Thoracic aorta (tissue), 2 donors: ENCODE results near the gene EXOC4. TPM values are rescaled to one million over a fixed set of nuclear protein-coding genes. Genes with fewer than 3 reads are reported as not detected.

Source experiments
- ATAC-seq: fragments of 150-250 bp; one replicate; pipeline ENCODE4 v1.8.0; 2017; ENCODE audit warnings: low read depth; ENCODE audit not compliant: insufficient number of reproducible peaks, low FRiP score
- DNase-seq: peaks from one replicate; pipeline ENCODE4 v3.0.0-alpha.2; 2020; ENCODE audit warnings: low spot score
- H3K27ac ChIP-seq, 2 donors: fragments of 200-600 bp; sonication (generic); 1 replicate in 1 of 2; 2 replicates in 1 of 2; pipeline ENCODE4 v1.5.1; 2016; ENCODE audit warnings: mild to moderate bottlenecking in 2 of 2, moderate library complexity in 2 of 2
- H3K27me3 ChIP-seq: fragments of 200-600 bp; sonication (generic); replicated peaks from 2 replicates; pipeline ENCODE4 v1.6.0; 2016; ENCODE audit warnings: mild to moderate bottlenecking; ENCODE audit not compliant: insufficient read depth
- H3K36me3 ChIP-seq: fragments of 200-600 bp; sonication (generic); one replicate; pipeline ENCODE4 v1.5.1; 2016
- H3K4me1 ChIP-seq, 2 donors: fragments of 200-600 bp; sonication (generic); 1 replicate in 1 of 2; 2 replicates in 1 of 2; pipeline versions ENCODE4 v1.5.1 to v1.6.0; 2016; ENCODE audit warnings: low read depth in 2 of 2, mild to moderate bottlenecking in 1 of 2; ENCODE audit not compliant: control insufficient read depth in 1 of 2
- H3K4me3 ChIP-seq: fragments of 200-600 bp; sonication (generic); 2 replicates; pipeline ENCODE4 v1.5.1; 2016; ENCODE audit warnings: mild to moderate bottlenecking
- H3K9me3 ChIP-seq: fragments of 200-600 bp; sonication (generic); 2 replicates; pipeline ENCODE4 v1.5.1; 2016
- CTCF ChIP-seq: fragments of 200-600 bp; sonication (generic); IDR thresholded peaks from one replicate; pipeline ENCODE4 v1.5.1; 2019; ENCODE audit warnings: antibody characterized with exemption
- total RNA-seq, 2 donors: library from RNA; depleted of rRNA; stranded (reverse); fragments of >200 nt; gene quantifications; one replicate each; pipeline versions ENCODE4 v1.1.0 to v1.2.3, GENCODE V29; 2016

EXOC4 gene
- total RNA-seq, 2 donors from 2014 or later = 65.3 to 72.8 TPM

- TF ChIP-seq CTCF = no peak
- no peak for ATAC-seq
Observed at GRCh38 chr7:133828906-133829305, 576.0 kb downstream of the EXOC4 start.

GRCh38 chr7:133829336-133829897 is 576.5 kb downstream of the EXOC4 start:
- DNase-seq (no peak), ATAC-seq (no peak)
- no peaks in the 10 kb centered on the region for H3K4me1 ChIP-seq
- H3K27ac ChIP-seq = no peak overlapping the region
- H3K27me3 ChIP-seq = no peaks in the 10 kb centered on the region
- H3K36me3 ChIP-seq = no peaks in the 10 kb centered on the region
- no peaks in the 10 kb centered on the region for H3K9me3 ChIP-seq
- no peak overlapping the region for H3K4me3 ChIP-seq
- TF ChIP-seq CTCF = no peak

More at GRCh38 chr7:133828906-133829305, 576.0 kb downstream of the EXOC4 start:
- Histone ChIP-seq H3K9me3 (no peaks in the 10 kb centered on the region), H3K27me3 (no peaks in the 10 kb centered on the region), H3K36me3 (no peaks in the 10 kb centered on the region), H3K27ac (no peak overlapping the region), H3K4me1 (no peaks in the 10 kb centered on the region), H3K4me3 (no peak overlapping the region)
- no peak for DNase-seq

- DNase-seq = no peak
- Histone ChIP-seq H3K27me3 (no peaks in the 10 kb centered on the region), H3K9me3 (no peaks in the 10 kb centered on the region), H3K4me1 (no peaks in the 10 kb centered on the region), H3K36me3 (no peaks in the 10 kb centered on the region), H3K4me3 (no peak overlapping the region), H3K27ac (no peak overlapping the region)
- ATAC-seq = no peak
- TF ChIP-seq CTCF = no peak
Observed at GRCh38 chr7:133830081-133830480, 577.2 kb downstream of the EXOC4 start.

- DNase-seq = no peak
- no peak for ATAC-seq
- H3K9me3 ChIP-seq = no peaks in the 10 kb centered on the region
- no peaks in the 10 kb centered on the region for H3K36me3 ChIP-seq
- H3K4me3 ChIP-seq = no peak overlapping the region
- H3K27ac ChIP-seq = no peak overlapping the region
- H3K27me3 ChIP-seq = no peaks in the 10 kb centered on the region
- no peak for TF ChIP-seq CTCF
- H3K4me1 ChIP-seq = no peaks in the 10 kb centered on the region
Observed at GRCh38 chr7:133836666-133837065, 583.8 kb downstream of the EXOC4 start.

- Histone ChIP-seq H3K27me3 (no peaks in the 10 kb centered on the region), H3K27ac (no peak overlapping the region), H3K4me1 (no peaks in the 10 kb centered on the region), H3K36me3 (no peaks in the 10 kb centered on the region), H3K9me3 (no peaks in the 10 kb centered on the region), H3K4me3 (no peak overlapping the region)
- DNase-seq = no peak
- no peak for TF ChIP-seq CTCF
- no peak for ATAC-seq
Observed at GRCh38 chr7:133837224-133837623, 584.3 kb downstream of the EXOC4 start.
